SU-DHL-6 (cell line): ENCODE results near the gene MYPN.
"Not testable (repeated sequence)": the region's sequence is repeated elsewhere in the genome, so short reads cannot be mapped to it uniquely, and the experiment has no call there.

Experiments
- CTCF ChIP-seq: fragments of 200-600 bp; sonication (generic); IDR thresholded peaks from one replicate; pipeline ENCODE4 v1.5.1; 2017; ENCODE audit warnings: antibody characterized with exemption, mild to moderate bottlenecking, low read length, moderate library complexity; ENCODE audit not compliant: insufficient read depth, poor library complexity, severe bottlenecking
- EZH2phosphoT487 ChIP-seq: fragments of 200-600 bp; sonication (generic), shearing (Covaris generic); conservative IDR thresholded peaks from 2 replicates; pipeline ENCODE4 v1.6.1; 2018; ENCODE audit warnings: mild to moderate bottlenecking, antibody characterized with exemption, low read length, moderate library complexity, mixed read lengths

GRCh38 chr10:68076081-68076480, 33.2 kb upstream of the MYPN start:
- not testable (repeated sequence) for TF ChIP-seq CTCF, EZH2phosphoT487
